GM21529 (cell line): ENCODE measurements around the gene DAAM2.

Experiments
- ATAC-seq: cut with Tn5 transposase; IDR thresholded peaks from one replicate; pipeline ENCODE4 v1.9.1; 2021; ENCODE audit not compliant: unreplicated experiment

DAAM2 gene

GRCh38 chr6:39881851-39882530, 89.8 kb downstream of the DAAM2 start:
- ATAC-seq, result no peak

DNA sequence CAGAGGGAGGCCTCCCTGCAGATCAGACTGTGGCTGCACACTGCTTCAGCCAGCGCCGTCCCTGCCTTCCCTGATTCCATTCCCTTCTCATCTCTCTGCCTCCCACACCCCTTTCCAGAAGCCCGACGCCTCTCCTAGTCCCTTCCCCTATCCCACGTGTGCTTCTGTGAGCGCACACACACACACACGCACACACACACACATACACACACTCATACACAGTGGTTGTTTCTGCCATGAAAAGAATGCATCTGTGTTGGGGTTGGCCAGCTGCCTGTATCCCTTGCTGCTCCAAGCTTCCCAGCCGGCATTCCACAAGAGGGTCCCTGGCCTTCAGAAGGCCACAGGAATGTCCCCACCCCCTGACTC, 90.3 kb downstream of the DAAM2 start:
- ATAC-seq, result no peak

DNA sequence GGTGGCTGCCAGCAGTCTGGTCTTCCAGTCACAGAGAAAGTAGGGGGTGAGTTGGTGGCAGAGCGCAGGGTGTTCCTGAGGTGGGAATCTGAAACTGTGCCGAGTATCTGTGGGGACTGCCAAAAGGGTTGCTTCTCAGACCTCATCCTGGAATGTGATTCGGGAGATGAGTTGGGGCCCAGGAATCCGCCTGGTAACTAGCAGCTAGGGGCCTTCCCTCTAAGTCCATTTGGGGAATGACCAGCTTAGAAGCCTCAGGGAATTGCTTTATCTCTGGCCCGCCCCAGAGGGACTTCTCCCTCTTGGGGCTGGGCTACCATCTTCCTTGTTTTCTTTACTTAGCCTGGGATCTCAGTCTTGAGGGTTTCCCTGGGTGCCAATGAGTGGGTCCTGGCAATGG, 92.5 kb downstream of the DAAM2 start:
- ATAC-seq, result no peak

- ATAC-seq, result no peak
Measured at GRCh38 chr6:39885691-39886090, 93.5 kb downstream of the DAAM2 start.

- ATAC-seq, result no peak
Measured at GRCh38 chr6:39886871-39887270, 94.7 kb downstream of the DAAM2 start.

DNA sequence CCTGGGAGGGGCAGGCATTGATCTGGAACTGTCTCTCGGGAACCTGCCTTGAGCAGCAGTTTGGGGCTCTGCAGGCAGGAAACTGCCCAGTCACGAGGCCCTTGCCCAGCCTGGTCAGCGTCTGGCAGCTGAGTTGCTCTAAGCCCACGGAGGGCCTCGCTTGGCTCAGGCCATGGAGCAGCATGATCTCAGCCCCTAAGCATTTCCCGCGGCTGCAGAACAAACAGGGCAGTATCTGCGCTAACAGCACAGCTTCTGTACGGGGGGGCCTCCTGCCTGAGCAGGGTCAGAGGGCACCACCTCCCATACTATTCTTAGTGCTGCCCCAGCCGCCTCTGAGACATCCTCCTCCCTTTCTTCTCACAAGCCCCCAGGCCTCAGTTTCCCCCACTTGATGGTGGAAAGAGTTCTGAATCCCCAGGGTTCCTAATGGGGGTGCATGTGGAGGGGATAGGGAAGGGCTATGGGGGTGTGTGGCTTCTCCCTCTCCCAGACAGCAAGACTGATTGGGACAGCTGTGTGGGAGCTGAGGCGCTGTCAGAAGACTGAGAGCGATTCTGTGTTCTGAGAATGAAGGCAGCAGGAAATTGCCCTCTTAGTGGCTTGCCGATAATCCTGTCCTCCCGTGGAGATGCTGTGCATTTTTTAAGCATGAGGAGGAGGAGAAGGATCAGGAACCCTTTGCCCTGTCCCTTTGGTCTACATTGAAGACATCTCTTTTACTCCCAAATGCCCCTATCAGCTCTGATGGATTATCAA, 95.7 kb downstream of the DAAM2 start:
- ATAC-seq, result no peak

- no peak for ATAC-seq
Measured at GRCh38 chr6:39889229-39889628, 97.1 kb downstream of the DAAM2 start.

GRCh38 chr6:39891353-39891752, 99.2 kb downstream of the DAAM2 start:
- ATAC-seq, result no peak

- ATAC-seq, result no peak
Measured at GRCh38 chr6:39891976-39892375, 99.8 kb downstream of the DAAM2 start.

GRCh38 chr6:39892490-39893129, 100.4 kb downstream of the DAAM2 start:
- no peak for ATAC-seq

DNA sequence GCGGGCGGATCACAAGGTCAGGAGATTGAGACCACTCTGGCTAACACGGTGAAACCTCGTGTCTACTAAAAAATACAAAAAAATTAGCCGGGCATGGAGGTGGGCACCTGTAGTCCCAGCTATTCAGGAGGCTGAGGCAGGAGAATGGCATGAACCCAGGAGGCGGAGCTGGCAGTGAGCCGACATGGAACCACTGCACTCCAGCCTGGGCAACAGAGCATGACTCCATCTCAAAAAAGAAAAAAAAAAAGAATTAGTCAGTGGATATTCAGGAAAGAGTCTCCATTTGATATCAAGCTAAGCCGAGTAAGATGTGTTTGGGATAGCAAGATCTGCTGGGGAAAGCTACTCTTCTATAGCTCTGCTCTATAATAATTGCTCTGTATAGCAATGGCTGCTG, 101.1 kb downstream of the DAAM2 start:
- ATAC-seq, result no peak

- ATAC-seq, result no peak
Measured at GRCh38 chr6:39896701-39897100, 104.5 kb downstream of the DAAM2 start.

GRCh38 chr6:39897698-39898097, 105.5 kb downstream of the DAAM2 start:
- ATAC-seq, result no peak

DNA sequence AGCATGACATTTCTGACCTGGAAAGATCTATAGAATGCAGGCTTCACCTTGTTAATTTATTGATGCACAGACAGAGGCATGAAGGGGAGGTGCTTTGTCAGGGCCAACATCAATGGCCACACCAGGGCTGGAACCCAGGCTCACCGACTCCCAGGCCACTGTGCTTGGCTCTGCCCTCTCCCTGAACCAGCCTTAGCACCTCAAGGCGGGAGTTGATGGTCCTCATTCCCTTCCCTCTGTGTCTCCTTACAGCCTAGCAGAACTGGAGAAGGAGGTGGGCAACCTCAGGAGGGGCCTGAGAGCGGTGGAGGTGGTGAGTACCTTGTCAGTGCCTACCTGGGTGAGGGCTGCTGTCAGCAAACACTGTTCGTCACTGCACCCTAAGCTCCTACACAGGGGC, 106.4 kb downstream of the DAAM2 start:
- no peak for ATAC-seq

- no peak for ATAC-seq
Measured at GRCh38 chr6:39899554-39900295, 107.5 kb downstream of the DAAM2 start.

- ATAC-seq, result no peak
Measured at GRCh38 chr6:39901116-39901655, 109.0 kb downstream of the DAAM2 start.

GRCh38 chr6:39901670-39902069, 109.5 kb downstream of the DAAM2 start:
- ATAC-seq, result no peak

DNA sequence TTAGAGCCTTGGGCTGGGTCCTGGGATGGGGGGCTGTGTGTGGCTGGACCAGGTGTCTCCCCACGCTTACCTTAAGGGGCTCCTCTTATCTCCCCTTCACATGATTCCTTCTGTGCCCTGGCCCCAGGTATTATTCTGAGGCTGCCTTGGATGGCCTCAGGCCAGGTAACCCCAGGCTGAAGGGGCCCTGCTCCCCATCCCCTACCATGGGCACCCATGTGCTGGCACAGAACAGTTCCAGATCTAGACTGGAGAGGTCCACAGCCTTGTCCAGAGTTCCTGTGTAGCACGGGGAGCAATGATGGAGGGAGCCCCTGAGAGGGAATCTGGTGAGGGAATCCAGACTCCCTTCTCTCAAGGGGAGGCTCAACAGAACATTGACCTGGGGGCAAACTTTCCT, 110.0 kb downstream of the DAAM2 start:
- no peak for ATAC-seq

DNA sequence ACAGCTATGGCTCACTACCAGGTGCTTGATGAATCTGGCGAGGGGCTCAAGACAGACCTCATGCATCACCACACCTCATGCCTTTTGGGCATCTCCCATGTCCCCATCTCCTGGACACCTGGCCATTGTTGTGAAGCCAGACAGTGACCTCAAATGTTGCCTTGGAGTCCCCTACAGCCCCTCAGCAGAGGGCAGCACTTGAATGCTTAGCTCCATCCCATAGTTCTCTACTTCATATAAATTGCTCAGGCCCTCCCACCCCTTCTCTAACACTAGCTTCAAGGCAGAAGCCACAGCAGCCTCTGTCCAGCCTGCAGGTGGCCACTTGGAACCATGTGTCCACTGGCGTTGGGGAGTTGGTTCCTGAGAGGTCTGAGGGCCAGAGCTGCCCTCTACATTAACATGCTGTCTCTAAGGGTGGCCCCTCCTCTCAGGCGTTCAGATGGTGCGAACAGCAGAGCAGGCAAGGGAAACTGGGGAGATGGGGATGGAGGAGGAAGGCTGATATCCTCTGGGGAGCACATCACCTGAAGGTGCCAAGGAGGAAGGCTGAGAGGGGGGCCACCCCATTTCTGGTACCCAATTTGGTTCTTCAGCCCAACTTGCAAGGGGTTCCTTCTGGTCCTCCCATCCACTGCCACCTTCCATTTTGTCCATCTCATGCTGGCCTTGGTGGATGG, 110.8 kb downstream of the DAAM2 start:
- ATAC-seq, result no peak

GRCh38 chr6:39903656-39904055, 111.5 kb downstream of the DAAM2 start:
- ATAC-seq, result no peak
